Upper lobe of left lung (tissue), 4 donors: Measurements from ENCODE around the gene ADORA1.

Experiments
- POLR2A ChIP-seq, 4 donors: fragments of 450-650 bp; IDR thresholded peaks; one replicate each; pipeline ENCODE4 v1.5.1; 2016 to 2017; ENCODE audit warnings: antibody characterized with exemption in 4 of 4, mild to moderate bottlenecking in 2 of 4
- POLR2AphosphoS5 ChIP-seq, 2 donors: sonication (generic); formaldehyde crosslinking; IDR thresholded peaks; one replicate each; pipeline ENCODE4 v1.5.1; 2017; ENCODE audit warnings: antibody characterized with exemption in 2 of 2
- TF ChIP-seq, protein P1 (sequence below), 6 experiments: fragments of 450-650 bp in 4 of 6; fragments of 200-600 bp in 2 of 6; sonication (generic) in 2 of 6; IDR thresholded peaks; one replicate each; pipeline ENCODE4 v1.5.1; 2016 to 2019; ENCODE audit warnings: antibody characterized with exemption in 6 of 6

DNA sequence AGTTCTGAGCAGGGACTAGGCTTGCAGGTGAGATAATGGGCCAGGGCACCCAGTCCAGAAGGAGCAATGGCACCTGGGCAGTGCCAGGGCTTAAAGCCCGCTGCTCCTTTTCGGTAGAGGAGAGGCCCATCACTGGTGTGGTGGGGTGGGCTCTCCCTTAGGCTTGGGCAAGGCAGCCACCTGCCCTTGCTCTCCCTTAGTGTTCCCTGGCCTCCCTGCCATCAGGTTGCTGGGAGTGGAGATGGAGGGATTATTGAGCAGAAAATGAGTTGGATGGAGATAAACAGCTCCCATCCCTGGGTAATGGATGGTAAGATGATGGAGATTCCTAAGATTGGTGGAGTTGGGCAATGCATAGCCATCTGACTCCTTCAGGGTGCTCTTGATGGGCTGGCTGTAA is 49.6 kb upstream of the ADORA1 start:
- TF ChIP-seq, protein P1, sequence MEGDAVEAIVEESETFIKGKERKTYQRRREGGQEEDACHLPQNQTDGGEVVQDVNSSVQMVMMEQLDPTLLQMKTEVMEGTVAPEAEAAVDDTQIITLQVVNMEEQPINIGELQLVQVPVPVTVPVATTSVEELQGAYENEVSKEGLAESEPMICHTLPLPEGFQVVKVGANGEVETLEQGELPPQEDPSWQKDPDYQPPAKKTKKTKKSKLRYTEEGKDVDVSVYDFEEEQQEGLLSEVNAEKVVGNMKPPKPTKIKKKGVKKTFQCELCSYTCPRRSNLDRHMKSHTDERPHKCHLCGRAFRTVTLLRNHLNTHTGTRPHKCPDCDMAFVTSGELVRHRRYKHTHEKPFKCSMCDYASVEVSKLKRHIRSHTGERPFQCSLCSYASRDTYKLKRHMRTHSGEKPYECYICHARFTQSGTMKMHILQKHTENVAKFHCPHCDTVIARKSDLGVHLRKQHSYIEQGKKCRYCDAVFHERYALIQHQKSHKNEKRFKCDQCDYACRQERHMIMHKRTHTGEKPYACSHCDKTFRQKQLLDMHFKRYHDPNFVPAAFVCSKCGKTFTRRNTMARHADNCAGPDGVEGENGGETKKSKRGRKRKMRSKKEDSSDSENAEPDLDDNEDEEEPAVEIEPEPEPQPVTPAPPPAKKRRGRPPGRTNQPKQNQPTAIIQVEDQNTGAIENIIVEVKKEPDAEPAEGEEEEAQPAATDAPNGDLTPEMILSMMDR (IDR thresholded peaks at IDR 0.05), result no peak
- TF ChIP-seq POLR2A (IDR thresholded peaks at IDR 0.05) (no peak), POLR2AphosphoS5 (IDR thresholded peaks at IDR 0.05) (no peak)
